Esophagus muscularis mucosa (tissue), 4 donors: Measurements from ENCODE around the gene CNTN2. TPM values are rescaled to one million over a fixed set of nuclear protein-coding genes. Genes with fewer than 3 reads are reported as not detected.
A peak's percentile ranks its signal among the peaks of the same experiment; 100 is the strongest.

Experiments used
- DNase-seq: peaks from one replicate; pipeline ENCODE4 v3.0.0-alpha.2; 2017; ENCODE audit errors: extremely low spot score
- H3K27ac ChIP-seq, 4 donors: fragments of 200-600 bp; sonication (generic); replicated peaks in 1 of 4; 1 replicate in 3 of 4; 2 replicates in 1 of 4; pipeline ENCODE4 v1.5.1; 2016 to 2019; ENCODE audit warnings: mild to moderate bottlenecking in 1 of 4
- H3K27me3 ChIP-seq, 4 donors: fragments of 200-600 bp; sonication (generic); one replicate each; pipeline versions ENCODE4 v1.5.1 to v1.6.0; 2016 to 2019
- H3K36me3 ChIP-seq, 4 donors: fragments of 200-600 bp; sonication (generic); one replicate each; pipeline ENCODE4 v1.5.1; 2016 to 2019
- H3K4me1 ChIP-seq, 4 donors: fragments of 200-600 bp; sonication (generic); one replicate each; pipeline ENCODE4 v1.5.1; 2016 to 2019
- H3K4me3 ChIP-seq, 4 donors: fragments of 200-600 bp; sonication (generic); 1 replicate in 2 of 4; 2 replicates in 2 of 4; pipeline ENCODE4 v1.5.1; 2016 to 2019; ENCODE audit warnings: mild to moderate bottlenecking in 4 of 4, moderate library complexity in 1 of 4
- H3K9me3 ChIP-seq, 4 donors: fragments of 200-600 bp; sonication (generic); 1 replicate in 3 of 4; 2 replicates in 1 of 4; pipeline ENCODE4 v1.5.1; 2016 to 2019
- EP300 ChIP-seq: sonication (generic); formaldehyde crosslinking; IDR thresholded peaks from one replicate; pipeline ENCODE4 v1.6.1; 2017; ENCODE audit warnings: antibody characterized with exemption
- POLR2A ChIP-seq: fragments of 450-650 bp; IDR thresholded peaks from one replicate; pipeline ENCODE4 v1.6.1; 2017; ENCODE audit warnings: antibody characterized with exemption, moderate library complexity, mild to moderate bottlenecking, low read depth
- POLR2AphosphoS5 ChIP-seq, 2 donors: sonication (generic); formaldehyde crosslinking; IDR thresholded peaks; one replicate each; pipeline ENCODE4 v1.6.1; 2017; ENCODE audit warnings: antibody characterized with exemption in 2 of 2
- WGBS: methylation state at CpG from one replicate; pipeline ENCODE4 v1.1.5; 2018; 5-methylcytosine and 5-hydroxymethylcytosine counted together
- intact Hi-C: fragments of 100-400 bp; cut with DNase I; formaldehyde crosslinking; loops from one replicate; pipeline ENCODE4 v1.15.1; 2023
- total RNA-seq, 4 donors: library from RNA; depleted of rRNA; stranded (reverse); fragments of >200 nt; gene quantifications; one replicate each; pipeline versions ENCODE4 v1.1.0 to v1.2.1, GENCODE V29; 2016
- TF ChIP-seq, protein P1 (sequence below), 3 experiments: fragments of 200-600 bp in 2 of 3; fragments of 450-650 bp in 1 of 3; sonication (generic) in 2 of 3; IDR thresholded peaks; one replicate each; pipeline ENCODE4 v1.5.1; 2017 to 2019; ENCODE audit warnings: antibody characterized with exemption in 3 of 3, mild to moderate bottlenecking in 2 of 3, moderate library complexity in 1 of 3

CNTN2 gene
- total RNA-seq, 4 donors from 2014 or later: 1.9 to 6.2 (median 2.9) TPM

DNA sequence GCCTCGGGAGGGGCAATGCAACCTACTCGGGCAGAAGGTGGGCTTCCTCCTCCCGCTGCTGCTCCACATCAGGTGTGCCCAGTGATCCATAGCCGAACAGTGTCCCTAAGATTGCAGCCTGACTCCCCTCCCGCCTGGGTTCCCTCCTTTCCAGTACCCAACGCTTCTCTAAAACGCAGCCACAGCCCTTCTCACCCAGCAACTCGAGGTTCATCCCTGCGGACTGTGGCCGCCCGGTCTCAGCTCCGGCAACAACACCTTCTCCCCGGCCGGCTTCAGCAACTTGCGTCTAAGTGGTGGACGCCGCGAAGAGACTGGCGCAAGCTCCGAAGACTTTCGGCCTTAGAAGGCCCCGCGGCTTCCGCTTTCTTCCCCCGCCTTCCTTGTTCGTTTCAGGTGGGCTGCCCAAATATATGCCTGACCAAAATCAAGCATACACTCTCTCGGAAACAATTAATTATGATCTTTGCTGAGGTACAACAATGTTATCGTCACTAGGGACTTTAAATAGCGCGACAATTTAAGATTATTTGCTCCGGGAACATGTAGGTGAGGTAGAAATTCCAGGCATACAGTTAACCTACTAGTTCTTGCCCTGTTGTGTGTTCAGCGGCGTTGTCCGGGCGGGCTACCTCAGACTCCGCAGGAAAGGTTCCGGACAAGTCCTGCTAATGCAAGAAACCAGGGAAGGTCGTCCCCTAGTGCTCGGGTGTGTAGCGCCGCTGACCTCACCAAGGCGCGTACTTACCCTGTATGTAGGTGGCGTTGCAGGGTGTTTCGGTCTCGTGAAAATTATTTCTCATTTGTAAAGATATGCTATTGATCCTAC lies 78.9 kb downstream of the CNTN2 start, which contains the start of gene RBBP5:
Gene RBBP5, minus strand, starts transcription at position 319 of the 829 bp plus-strand sequence. Its CDS starts 105 bp downstream, at position 214.
- peak; percentile 98 for DNase-seq
- Histone ChIP-seq H3K36me3 (peaks cover 0 to 22% (median 15%) of the 10 kb centered on the region in 4 donors), H3K27me3 (no peaks in the 10 kb centered on the region), H3K4me3 (peak within 1 kb of the TSS; percentile 74 to 96 (median 76)), H3K4me1 (peaks cover 23 to 43% (median 34%) of the 10 kb centered on the region in 4 donors), H3K27ac (peak within 1 kb of the TSS; percentile 84 to 94 (median 90)), H3K9me3 (no peaks in the 10 kb centered on the region)
- intact Hi-C loops: no loop called here
- TF ChIP-seq EP300: no peak
- peak; percentile 86 to 95 for TF ChIP-seq POLR2AphosphoS5 (IDR thresholded peaks at IDR 0.05)
- TF ChIP-seq, protein P1, sequence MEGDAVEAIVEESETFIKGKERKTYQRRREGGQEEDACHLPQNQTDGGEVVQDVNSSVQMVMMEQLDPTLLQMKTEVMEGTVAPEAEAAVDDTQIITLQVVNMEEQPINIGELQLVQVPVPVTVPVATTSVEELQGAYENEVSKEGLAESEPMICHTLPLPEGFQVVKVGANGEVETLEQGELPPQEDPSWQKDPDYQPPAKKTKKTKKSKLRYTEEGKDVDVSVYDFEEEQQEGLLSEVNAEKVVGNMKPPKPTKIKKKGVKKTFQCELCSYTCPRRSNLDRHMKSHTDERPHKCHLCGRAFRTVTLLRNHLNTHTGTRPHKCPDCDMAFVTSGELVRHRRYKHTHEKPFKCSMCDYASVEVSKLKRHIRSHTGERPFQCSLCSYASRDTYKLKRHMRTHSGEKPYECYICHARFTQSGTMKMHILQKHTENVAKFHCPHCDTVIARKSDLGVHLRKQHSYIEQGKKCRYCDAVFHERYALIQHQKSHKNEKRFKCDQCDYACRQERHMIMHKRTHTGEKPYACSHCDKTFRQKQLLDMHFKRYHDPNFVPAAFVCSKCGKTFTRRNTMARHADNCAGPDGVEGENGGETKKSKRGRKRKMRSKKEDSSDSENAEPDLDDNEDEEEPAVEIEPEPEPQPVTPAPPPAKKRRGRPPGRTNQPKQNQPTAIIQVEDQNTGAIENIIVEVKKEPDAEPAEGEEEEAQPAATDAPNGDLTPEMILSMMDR (IDR thresholded peaks at IDR 0.05): peak; percentile 69 to 78 (median 71)
- peak; percentile 44 for TF ChIP-seq POLR2A
- WGBS: 1% methylated on average over 41 of the region's 46 CpGs

DNA sequence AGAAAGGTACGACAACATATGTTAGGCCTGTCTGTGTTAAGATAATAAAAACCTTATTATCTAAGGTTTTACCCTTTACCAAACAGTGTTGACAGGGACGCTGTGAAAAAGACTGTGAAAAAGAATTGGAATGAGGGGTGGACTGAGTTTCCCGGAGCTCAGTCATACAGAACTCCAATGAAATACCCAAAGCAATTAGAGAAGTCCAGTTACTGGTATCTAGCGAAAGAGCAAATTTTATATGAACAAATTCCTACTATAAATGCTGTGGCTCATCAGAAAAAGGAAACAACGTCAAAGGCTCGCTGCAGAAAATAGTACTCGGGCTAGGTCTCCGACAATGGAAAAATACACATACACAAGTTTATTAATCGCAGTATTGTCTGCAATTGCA lies 79.5 kb downstream of the CNTN2 start:
- peaks cover 23 to 43% (median 33%) of the 10 kb centered on the region in 4 donors for H3K4me1 ChIP-seq
- TF ChIP-seq POLR2AphosphoS5 (IDR thresholded peaks at IDR 0.05) (no peak), EP300 (no peak)
- TF ChIP-seq, protein P1 (IDR thresholded peaks at IDR 0.05): no peak
- peak overlapping the region; percentile 74 to 96 (median 76) for H3K4me3 ChIP-seq
- WGBS: 32% methylated on average over 9 of the region's 9 CpGs
- H3K27ac ChIP-seq: peak overlapping the region; percentile 84 to 94 (median 90)
- H3K9me3 ChIP-seq: no peaks in the 10 kb centered on the region
- H3K36me3 ChIP-seq: peaks cover 0 to 16% (median 9%) of the 10 kb centered on the region in 4 donors
- intact Hi-C loops: no loop called here
- DNase-seq: no peak
- no peaks in the 10 kb centered on the region for H3K27me3 ChIP-seq

DNA sequence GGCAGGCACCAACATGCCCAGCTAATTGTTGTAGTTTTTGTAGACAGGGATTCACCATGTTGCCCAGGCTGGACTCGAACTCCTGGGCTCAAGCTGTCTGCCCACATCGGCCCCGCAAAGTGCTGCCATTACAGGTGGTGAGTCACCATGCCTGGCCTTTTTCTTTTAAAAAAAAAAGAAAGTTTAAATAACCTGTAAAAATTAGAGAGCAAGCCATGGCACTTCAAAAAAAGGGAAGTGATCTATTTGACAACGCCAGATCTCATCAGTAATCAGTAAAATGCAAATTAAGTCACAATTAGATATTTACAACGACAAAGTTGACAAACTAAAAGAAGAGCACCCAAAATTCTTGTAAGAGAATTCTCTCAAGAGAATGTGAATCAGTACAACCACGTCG lies 81.7 kb downstream of the CNTN2 start:
- WGBS: 85% methylated on average over 7 of the region's 7 CpGs
- DNase-seq: no peak
- no peaks in the 10 kb centered on the region for H3K9me3 ChIP-seq
- H3K27ac ChIP-seq: no peak overlapping the region
- H3K27me3 ChIP-seq: no peaks in the 10 kb centered on the region
- no peaks in the 10 kb centered on the region for H3K36me3 ChIP-seq
- peaks cover 21 to 28% (median 24%) of the 10 kb centered on the region in 4 donors for H3K4me1 ChIP-seq
- TF ChIP-seq, protein P1 (IDR thresholded peaks at IDR 0.05): no peak
- TF ChIP-seq EP300: no peak
- no peak for TF ChIP-seq POLR2AphosphoS5 (IDR thresholded peaks at IDR 0.05)
- no peak for TF ChIP-seq POLR2A
- H3K4me3 ChIP-seq: no peak overlapping the region
- intact Hi-C loops: no loop called here

DNA sequence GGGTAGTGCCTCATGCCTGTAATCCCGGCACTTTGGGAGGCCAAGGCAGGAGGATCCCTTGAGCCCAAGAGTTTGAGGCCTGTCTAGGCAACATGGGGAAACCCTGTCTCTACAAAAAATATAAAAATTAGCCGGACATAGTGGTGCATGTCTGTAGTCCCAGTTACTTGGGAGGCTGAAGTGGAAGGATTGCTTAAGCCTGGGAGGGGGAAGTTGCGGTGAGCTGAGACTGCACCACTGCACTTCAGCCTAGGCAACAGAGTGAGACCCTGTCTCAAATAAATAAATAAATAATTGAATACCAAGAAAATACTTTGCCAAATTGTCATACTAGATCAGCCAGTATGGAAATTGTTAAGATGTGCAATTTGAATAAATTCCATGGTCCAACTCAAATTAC lies 84.6 kb downstream of the CNTN2 start:
- intact Hi-C loops: no loop called here
- H3K4me1 ChIP-seq: peaks cover 5 to 7% (median 6%) of the 10 kb centered on the region in 4 donors
- no peaks in the 10 kb centered on the region for H3K9me3 ChIP-seq
- no peak for TF ChIP-seq POLR2AphosphoS5 (IDR thresholded peaks at IDR 0.05)
- no peak for TF ChIP-seq POLR2A
- TF ChIP-seq, protein P1 (IDR thresholded peaks at IDR 0.05): no peak
- no peak for TF ChIP-seq EP300
- DNase-seq: no peak
- H3K36me3 ChIP-seq: no peaks in the 10 kb centered on the region
- no peak overlapping the region for H3K27ac ChIP-seq
- no peak overlapping the region for H3K4me3 ChIP-seq
- 94% methylated on average over 3 of the region's 3 CpGs for WGBS
- no peaks in the 10 kb centered on the region for H3K27me3 ChIP-seq

Other genes with a start within 250 kb of the CNTN2 start
- gene NFASC, start 172.3 kb upstream of the CNTN2 start, total RNA-seq: 100 to 1,000 TPM in 1 of 4 donors, 10 to 100 TPM in 3; 31.1 to 122 (median 64.7) TPM
- gene TMEM81, start 41.2 kb downstream of the CNTN2 start, total RNA-seq: 1 to 10 TPM in 3 of 4 donors, under 1 TPM in 1; 0.99 to 2.1 (median 1.2) TPM
- gene RBBP5, start 78.8 kb downstream of the CNTN2 start, total RNA-seq: 10 to 100 TPM in 3 of 4 donors, 1 to 10 TPM in 1; 8.6 to 13.3 (median 12.0) TPM
- gene DSTYK, start 168.5 kb downstream of the CNTN2 start, total RNA-seq: 10 to 100 TPM; 12.0 to 16.1 (median 13.9) TPM
- gene TMCC2, start 184.7 kb downstream of the CNTN2 start, total RNA-seq: 1 to 10 TPM; 4.1 to 8.2 (median 5.9) TPM